Activated T-helper 2 cell treated with anti-CD3 and anti-CD28 coated beads, Interferon-gamma antibody, Interleukin-2, Interleukin-4, amounts not matched to agents 10 μg/mL and 5 μg/mL and 100 μg/mL, durations not matched to agents 14 hours and 24 hours and 36 hours (primary cell): ENCODE data around the gene GRIN2C. TPM values are rescaled to one million over a fixed set of nuclear protein-coding genes. Genes with fewer than 3 reads are reported as not detected.

Experiments
- DNase-seq: peaks from one replicate; pipeline ENCODE4 v3.0.0; 2021; ENCODE audit warnings: low spot score
- H3K27ac Mint-ChIP-seq: one replicate; pipeline ENCODE4 v1.8.0; 2021; ENCODE audit warnings: mixed read lengths
- H3K27me3 Mint-ChIP-seq: one replicate; pipeline ENCODE4 v1.8.0; 2021; ENCODE audit warnings: low read depth, mixed read lengths
- H3K36me3 Mint-ChIP-seq: one replicate; pipeline ENCODE4 v1.8.0; 2021; ENCODE audit warnings: low read depth, mixed read lengths
- H3K4me1 Mint-ChIP-seq: one replicate; pipeline ENCODE4 v1.8.0; 2021; ENCODE audit warnings: low read depth, mixed read lengths
- H3K4me3 Mint-ChIP-seq: one replicate; pipeline ENCODE4 v1.8.0; 2021; ENCODE audit warnings: low read depth, mild to moderate bottlenecking, moderate library complexity, mixed read lengths
- H3K9me3 Mint-ChIP-seq: one replicate; pipeline ENCODE4 v1.8.0; 2021; ENCODE audit warnings: mixed read lengths
- intact Hi-C: fragments of 100-400 bp; cut with micrococcal nuclease; formaldehyde crosslinking; loops from one replicate; pipeline ENCODE4 v1.15.1; 2023
- total RNA-seq: library from RNA; stranded (reverse); gene quantifications from 2 replicates; pipeline ENCODE4 v1.2.3, GENCODE V29; 2022

Gene GRIN2C
- total RNA-seq, 1 donor from 2014 or later = 0.14 TPM

DNA sequence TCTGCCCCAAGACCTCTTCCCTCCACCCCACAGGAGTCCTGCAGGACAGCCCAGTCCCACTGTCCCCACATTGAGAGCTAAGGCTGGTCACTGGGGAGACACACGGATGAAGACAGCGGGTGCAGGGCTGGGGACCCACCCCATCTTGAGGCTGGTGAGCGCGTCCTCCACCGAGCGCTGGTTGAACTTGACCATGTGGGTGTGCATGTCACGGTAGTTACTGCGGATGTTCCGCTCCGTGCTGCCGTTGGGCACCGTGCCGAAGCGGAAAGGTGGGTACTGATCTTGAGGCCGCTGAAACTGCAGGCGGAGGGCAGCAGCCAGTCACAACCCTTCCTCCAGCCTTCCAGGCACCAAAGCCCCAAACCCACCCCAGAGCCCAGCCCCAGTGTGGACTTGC lies 13.1 kb downstream of the GRIN2C start:
- Mint-ChIP-seq H3K27ac (no peak overlapping the region), H3K36me3 (no peaks in the 10 kb centered on the region), H3K4me3 (no peak overlapping the region), H3K9me3 (no peaks in the 10 kb centered on the region), H3K4me1 (no peaks in the 10 kb centered on the region), H3K27me3 (peaks cover 13% of the 10 kb centered on the region)
- intact Hi-C loops = no loop called here
- no peak for DNase-seq

GRCh38 chr17:74843352-74843627 lies 16.4 kb downstream of the GRIN2C start:
- Mint-ChIP-seq H3K4me1 (peaks cover 5% of the 10 kb centered on the region), H3K4me3 (no peak overlapping the region), H3K27me3 (peaks cover 15% of the 10 kb centered on the region), H3K9me3 (no peaks in the 10 kb centered on the region), H3K27ac (no peak overlapping the region), H3K36me3 (peaks cover 3% of the 10 kb centered on the region)
- intact Hi-C loops = no loop called here
- no peak for DNase-seq

- intact Hi-C loops = no loop called here
- DNase-seq = no peak
Observed at GRCh38 chr17:74842599-74843351, 16.9 kb downstream of the GRIN2C start.

GRCh38 chr17:74842146-74842598 lies 17.5 kb downstream of the GRIN2C start:
- no peak overlapping the region for H3K27ac Mint-ChIP-seq
- H3K4me1 Mint-ChIP-seq = peaks cover 5% of the 10 kb centered on the region

More at GRCh38 chr17:74842599-74843351, 16.9 kb downstream of the GRIN2C start:
- Mint-ChIP-seq H3K36me3 (peaks cover 3% of the 10 kb centered on the region), H3K4me3 (no peak overlapping the region), H3K9me3 (no peaks in the 10 kb centered on the region), H3K27ac (no peak overlapping the region), H3K27me3 (peaks cover 15% of the 10 kb centered on the region), H3K4me1 (peaks cover 5% of the 10 kb centered on the region)

GRCh38 chr17:74840989-74841666 lies 18.6 kb downstream of the GRIN2C start:
- no peaks in the 10 kb centered on the region for H3K9me3 Mint-ChIP-seq
- DNase-seq = no peak
- H3K4me3 Mint-ChIP-seq = no peak overlapping the region
- H3K4me1 Mint-ChIP-seq = peaks cover 5% of the 10 kb centered on the region
- no peak overlapping the region for H3K27ac Mint-ChIP-seq
- H3K36me3 Mint-ChIP-seq = peaks cover 3% of the 10 kb centered on the region
- intact Hi-C loops = no loop called here
- peaks cover 15% of the 10 kb centered on the region for H3K27me3 Mint-ChIP-seq

More at GRCh38 chr17:74842146-74842598, 17.5 kb downstream of the GRIN2C start:
- peaks cover 3% of the 10 kb centered on the region for H3K36me3 Mint-ChIP-seq
- peaks cover 15% of the 10 kb centered on the region for H3K27me3 Mint-ChIP-seq
- H3K4me3 Mint-ChIP-seq = no peak overlapping the region
- no peak for DNase-seq
- intact Hi-C loops = no loop called here
- H3K9me3 Mint-ChIP-seq = no peaks in the 10 kb centered on the region

DNA sequence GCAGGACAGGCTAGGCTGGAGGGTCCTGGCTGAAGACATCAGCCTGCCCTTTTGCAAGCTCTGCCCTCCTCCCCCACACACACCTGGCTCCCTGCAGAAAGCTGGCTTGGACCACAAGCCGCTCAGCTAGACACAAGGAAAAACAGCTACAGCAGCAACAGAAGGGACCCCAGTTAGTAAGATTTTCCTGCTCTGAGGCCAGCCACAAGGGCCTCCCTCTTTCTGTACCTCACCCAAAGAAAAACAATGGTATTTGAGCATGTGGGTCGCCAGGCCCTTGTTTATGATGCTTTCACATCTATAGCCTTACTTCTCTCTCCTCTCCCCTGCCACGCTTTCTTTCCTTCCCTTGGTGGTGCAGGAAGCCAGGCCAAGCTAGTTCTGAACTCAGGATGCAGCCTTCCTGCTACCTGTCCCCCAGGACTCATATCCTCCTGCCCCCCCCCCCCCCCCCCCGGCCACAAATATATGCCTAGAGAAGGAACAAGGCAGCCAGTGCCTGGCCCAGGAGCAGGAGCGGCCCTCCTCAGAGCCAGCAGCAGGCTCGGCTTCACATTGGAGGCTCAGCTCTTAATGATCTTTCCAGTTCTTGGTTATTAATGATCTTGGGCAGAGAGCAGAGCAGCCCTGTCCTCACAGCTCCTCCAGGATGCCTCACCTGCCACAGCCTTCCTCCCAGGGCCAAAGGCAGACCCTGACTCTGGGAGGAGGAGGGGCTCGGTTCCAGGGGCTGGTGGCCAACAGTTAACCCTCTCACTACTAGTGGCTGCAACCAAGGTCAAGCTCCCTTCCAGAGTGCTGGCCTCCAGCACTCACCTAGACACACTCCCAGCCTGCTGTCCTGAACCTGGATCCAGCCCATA lies 19.5 kb downstream of the GRIN2C start:
- DNase-seq = no peak
- Mint-ChIP-seq H3K4me1 (peaks cover 5% of the 10 kb centered on the region), H3K9me3 (no peaks in the 10 kb centered on the region), H3K27me3 (peaks cover 15% of the 10 kb centered on the region), H3K36me3 (peaks cover 3% of the 10 kb centered on the region), H3K27ac (no peak overlapping the region), H3K4me3 (no peak overlapping the region)
- intact Hi-C loops = no loop called here

DNA sequence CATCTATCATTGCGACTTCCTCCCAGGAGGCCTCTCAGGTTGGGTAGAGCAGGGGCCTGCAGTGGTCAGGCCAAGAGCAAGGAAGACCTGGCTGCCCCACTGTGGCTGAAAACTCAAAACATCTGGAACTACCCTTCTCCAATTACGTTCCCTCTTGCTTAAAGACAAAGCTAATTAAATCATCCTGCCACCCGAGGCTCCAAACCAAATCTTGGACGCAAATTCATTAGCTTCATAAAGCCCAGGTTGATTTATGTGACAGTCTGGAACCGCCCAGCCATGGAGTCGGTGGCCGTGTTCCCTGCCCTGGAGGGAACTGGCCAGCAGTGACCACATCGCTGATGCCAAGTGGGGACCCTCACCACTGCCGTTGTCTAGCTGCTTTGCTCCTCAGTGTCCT lies 21.4 kb downstream of the GRIN2C start:
- Mint-ChIP-seq H3K4me3 (no peak overlapping the region), H3K4me1 (peaks cover 5% of the 10 kb centered on the region), H3K9me3 (no peaks in the 10 kb centered on the region), H3K36me3 (peaks cover 3% of the 10 kb centered on the region), H3K27me3 (peaks cover 11% of the 10 kb centered on the region), H3K27ac (no peak overlapping the region)
- intact Hi-C loops = no loop called here
- DNase-seq = no peak

DNA sequence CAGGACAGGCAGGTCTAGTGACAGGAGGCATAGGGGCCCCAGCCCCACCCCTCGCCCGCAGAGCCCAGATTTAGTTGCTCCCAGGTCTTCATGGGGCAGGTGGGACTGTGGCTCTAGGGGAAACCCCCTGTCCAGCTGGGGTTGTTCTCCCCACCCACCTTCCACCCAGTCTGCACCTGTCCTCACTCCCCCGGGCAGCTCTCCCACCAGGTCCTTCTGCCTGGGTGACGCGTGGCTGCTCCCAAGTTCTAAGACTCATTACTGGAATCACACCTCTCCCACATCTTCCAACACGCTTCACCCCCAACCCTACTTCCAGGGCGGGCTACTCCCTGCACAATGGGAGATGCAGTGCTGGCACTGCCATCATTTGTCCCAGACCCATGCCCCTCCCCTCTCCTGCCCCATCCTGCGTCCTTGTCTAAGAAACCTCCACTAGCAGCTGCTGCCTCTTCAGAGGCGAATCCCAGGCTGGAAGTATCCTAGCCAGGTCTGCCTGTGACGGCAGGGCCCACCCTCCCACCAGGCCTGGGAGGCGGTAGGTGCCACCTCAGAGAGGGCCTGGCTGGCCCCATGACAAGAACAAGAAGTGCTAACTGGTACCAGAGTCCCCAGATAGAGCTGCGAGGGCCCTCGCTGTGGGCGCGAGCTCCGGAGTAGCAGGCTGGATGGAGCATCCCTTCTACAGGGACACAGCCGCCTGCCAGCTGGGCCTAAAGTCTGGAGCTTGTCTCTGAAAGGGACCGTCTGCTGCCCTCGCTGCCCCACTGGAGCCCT lies 22.8 kb downstream of the GRIN2C start:
- DNase-seq = no peak
- Mint-ChIP-seq H3K9me3 (no peaks in the 10 kb centered on the region), H3K27me3 (peaks cover 7% of the 10 kb centered on the region), H3K36me3 (peaks cover 3% of the 10 kb centered on the region), H3K4me3 (no peak overlapping the region), H3K27ac (no peak overlapping the region), H3K4me1 (peaks cover 5% of the 10 kb centered on the region)
- intact Hi-C loops = no loop called here

- intact Hi-C loops = no loop called here
- Mint-ChIP-seq H3K9me3 (no peaks in the 10 kb centered on the region), H3K27me3 (peaks cover 3% of the 10 kb centered on the region), H3K4me3 (no peak overlapping the region), H3K27ac (no peak overlapping the region), H3K36me3 (peaks cover 2% of the 10 kb centered on the region), H3K4me1 (peaks cover 5% of the 10 kb centered on the region)
- no peak for DNase-seq
Observed at GRCh38 chr17:74836191-74836590, 23.5 kb downstream of the GRIN2C start.

- H3K27ac Mint-ChIP-seq = no peak overlapping the region
- no peak for DNase-seq
- no peak overlapping the region for H3K4me3 Mint-ChIP-seq
- no peaks in the 10 kb centered on the region for H3K36me3 Mint-ChIP-seq
- H3K4me1 Mint-ChIP-seq = no peaks in the 10 kb centered on the region
- no peaks in the 10 kb centered on the region for H3K27me3 Mint-ChIP-seq
- H3K9me3 Mint-ChIP-seq = no peaks in the 10 kb centered on the region
- intact Hi-C loops = no loop called here
Observed at GRCh38 chr17:74833501-74834377, 25.9 kb downstream of the GRIN2C start.

- no peaks in the 10 kb centered on the region for H3K4me1 Mint-ChIP-seq
- intact Hi-C loops = no loop called here
- H3K9me3 Mint-ChIP-seq = no peaks in the 10 kb centered on the region
- no peaks in the 10 kb centered on the region for H3K27me3 Mint-ChIP-seq
- H3K4me3 Mint-ChIP-seq = no peak overlapping the region
- H3K27ac Mint-ChIP-seq = no peak overlapping the region
- H3K36me3 Mint-ChIP-seq = no peaks in the 10 kb centered on the region
- no peak for DNase-seq
Observed at GRCh38 chr17:74832421-74832820, 27.3 kb downstream of the GRIN2C start.
